GM20000 (cell line): ENCODE results near the gene THNSL1.

Experiments used
- DNase-seq: peaks from one replicate; pipeline ENCODE4 v3.0.0; 2012; ENCODE audit warnings: low spot score
- CTCF ChIP-seq: IDR thresholded peaks from 2 replicates; pipeline ENCODE4 v1.5.1; 2012; ENCODE audit warnings: mild to moderate bottlenecking, control low read depth; ENCODE audit errors: extremely low read depth, missing control alignments

The THNSL1 gene

DNA sequence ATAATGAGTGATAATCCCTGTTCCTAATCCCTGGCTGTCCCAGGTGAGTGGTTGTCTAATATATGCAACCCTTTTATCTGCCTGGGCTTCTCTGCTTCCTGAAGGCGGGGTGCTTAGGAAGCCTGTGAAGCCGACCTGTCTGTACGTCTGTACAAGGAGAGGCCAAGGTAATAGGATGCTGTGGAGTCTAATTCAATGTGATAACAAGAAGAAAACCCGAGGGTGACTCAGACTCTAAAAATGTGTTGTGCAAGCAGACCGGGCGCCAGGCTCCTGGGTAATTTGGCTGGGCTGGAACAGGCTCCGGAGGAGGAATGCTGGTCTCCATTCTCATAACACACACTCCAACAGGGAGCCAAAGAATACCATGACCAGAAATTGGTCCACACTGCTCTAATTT, 43.6 kb downstream of the THNSL1 start:
- TF ChIP-seq CTCF: no peak
- DNase-seq: no peak

- no peak for DNase-seq
- TF ChIP-seq CTCF: no peak
Observed at GRCh38 chr10:25061125-25061524, 44.7 kb downstream of the THNSL1 start.

DNA sequence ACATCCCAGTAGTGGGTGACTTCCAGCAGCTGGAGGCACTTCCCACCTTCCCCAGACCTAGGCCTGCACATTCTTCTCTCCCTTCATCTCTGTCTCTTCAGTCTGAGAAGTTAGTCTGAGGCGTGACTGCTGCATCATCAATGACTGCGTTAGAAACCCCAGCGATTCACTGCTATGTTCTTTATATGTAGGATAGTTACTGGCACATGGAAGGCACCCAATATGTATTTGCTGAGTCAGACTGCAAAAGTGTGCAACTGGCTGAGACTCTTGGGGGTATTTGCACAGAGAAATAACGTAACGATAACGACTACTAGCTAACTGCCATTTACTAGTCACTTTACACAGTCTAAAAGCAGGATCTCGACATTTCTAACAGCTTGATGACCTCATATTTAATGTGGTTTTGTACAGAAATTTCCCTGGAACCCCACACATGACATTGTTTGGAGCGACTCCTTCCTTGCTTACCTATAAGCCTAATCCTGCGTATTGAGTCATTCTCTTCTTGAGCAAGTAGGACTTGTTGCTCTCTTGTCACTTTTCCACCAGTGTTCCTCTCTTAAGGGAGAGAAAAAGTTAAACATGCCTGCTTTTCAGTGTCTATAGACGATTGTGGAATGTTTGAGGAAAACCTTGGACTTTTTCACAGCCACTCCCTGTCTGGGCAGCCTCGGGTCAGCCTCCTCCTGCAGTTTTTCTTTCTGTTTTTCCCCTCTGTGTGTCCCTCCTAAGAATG, 45.5 kb downstream of the THNSL1 start:
- DNase-seq: no peak

GRCh38 chr10:25063157-25063556, 46.7 kb downstream of the THNSL1 start:
- DNase-seq: no peak
- no peak for TF ChIP-seq CTCF

More for the DNA sequence above, 45.5 kb downstream of the THNSL1 start:
- TF ChIP-seq CTCF: no peak

GRCh38 chr10:25063644-25064043, 47.2 kb downstream of the THNSL1 start:
- TF ChIP-seq CTCF: no peak
- DNase-seq: no peak

DNA sequence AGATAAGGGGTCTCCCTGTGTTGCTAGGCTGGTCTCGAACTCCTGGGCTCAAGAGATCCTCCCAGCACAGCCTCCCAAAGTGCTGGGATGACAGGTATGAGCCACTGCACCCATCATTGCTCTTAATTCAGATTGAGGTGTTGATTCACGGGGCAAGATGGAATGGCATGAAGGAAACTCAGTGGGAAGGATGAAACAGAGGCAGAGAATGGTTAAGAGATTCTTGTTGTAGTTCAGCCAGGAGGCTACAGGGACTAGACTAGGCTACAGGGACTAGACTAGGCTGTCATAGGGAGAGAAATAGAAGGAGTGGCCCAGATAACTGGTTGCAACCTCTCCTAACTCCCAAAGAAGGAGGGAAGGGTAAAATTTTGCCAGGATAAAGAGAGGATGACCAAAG, 48.0 kb downstream of the THNSL1 start:
- no peak for DNase-seq
- TF ChIP-seq CTCF: no peak

GRCh38 chr10:25065761-25066476, 49.5 kb downstream of the THNSL1 start:
- DNase-seq: no peak
- TF ChIP-seq CTCF: no peak
